GM21723 (cell line): ENCODE measurements around the gene ENKUR.
"Not testable (repeated sequence)": the region's sequence is repeated elsewhere in the genome, so short reads cannot be mapped to it uniquely, and the experiment has no call there.

ENCODE experiments used
- ATAC-seq: cut with Tn5 transposase; IDR thresholded peaks from one replicate; pipeline ENCODE4 v1.9.1; 2021; ENCODE audit warnings: mild to moderate bottlenecking, moderate library complexity; ENCODE audit not compliant: unreplicated experiment

Gene ENKUR

GRCh38 chr10:25024528-25024927 is 8.6 kb upstream of the ENKUR start:
- ATAC-seq, result no peak

- no peak for ATAC-seq
Observed at GRCh38 chr10:25023278-25023677, 7.3 kb upstream of the ENKUR start.

- no peak for ATAC-seq
Observed at GRCh38 chr10:25018703-25019102, 2.7 kb upstream of the ENKUR start.

- ATAC-seq, result no peak
Observed at GRCh38 chr10:25017661-25018060, 1.7 kb upstream of the ENKUR start.

GRCh38 chr10:25017154-25017590 is 1.2 kb upstream of the ENKUR start:
- peak; percentile 9 for ATAC-seq

- peak; percentile 98 for ATAC-seq
Observed at GRCh38 chr10:25016376-25017153, 607 bp upstream of the ENKUR start, which contains the start of gene THNSL1. THNSL1 (plus strand) TSS chr10:25016612; CDS start chr10:25023224, 6,612 bp downstream.

- ATAC-seq, result no peak
Observed at GRCh38 chr10:25014579-25014978, 1.4 kb downstream of the ENKUR start.

- not testable (repeated sequence) for ATAC-seq
Observed at GRCh38 chr10:25011591-25011990, 4.4 kb downstream of the ENKUR start.

GRCh38 chr10:24998044-24998443 is 17.9 kb downstream of the ENKUR start:
- ATAC-seq, result no peak

GRCh38 chr10:24995072-24995471 is 20.9 kb downstream of the ENKUR start:
- ATAC-seq, result no peak

GRCh38 chr10:24993237-24993958 is 22.6 kb downstream of the ENKUR start:
- no peak for ATAC-seq

- no peak for ATAC-seq
Observed at GRCh38 chr10:24992512-24993133, 23.3 kb downstream of the ENKUR start.

GRCh38 chr10:24991298-24991697 is 24.7 kb downstream of the ENKUR start:
- ATAC-seq, result no peak

- no peak for ATAC-seq
Observed at GRCh38 chr10:24989867-24990266, 26.1 kb downstream of the ENKUR start.

GRCh38 chr10:24988831-24989640 is 26.9 kb downstream of the ENKUR start:
- ATAC-seq, result no peak

- no peak for ATAC-seq
Observed at GRCh38 chr10:24984906-24985305, 31.1 kb downstream of the ENKUR start.

GRCh38 chr10:24983946-24984345 is 32.0 kb downstream of the ENKUR start:
- no peak for ATAC-seq

GRCh38 chr10:24983130-24983529 is 32.8 kb downstream of the ENKUR start:
- ATAC-seq, result no peak

- peak; percentile 74 for ATAC-seq
Observed at GRCh38 chr10:24982319-24983112, 33.4 kb downstream of the ENKUR start.

- no peak for ATAC-seq
Observed at GRCh38 chr10:24981161-24981710, 34.7 kb downstream of the ENKUR start.
